Heart right ventricle (tissue), 16 donors: Measurements from ENCODE around the gene PAX5. TPM values are rescaled to one million over a fixed set of nuclear protein-coding genes. Genes with fewer than 3 reads are reported as not detected.

ENCODE experiments used
- ATAC-seq, 8 donors: fragments of 200-7000 bp; cut with Tn5 transposase; one replicate each; pipeline ENCODE4 v1.9.1; 2020; ENCODE audit warnings: mild to moderate bottlenecking in 8 of 8, moderate library complexity in 8 of 8, moderate number of reproducible peaks in 1 of 8
- DNase-seq, 2 donors: peaks; one replicate each; pipeline ENCODE4 v3.0.0-alpha.2; 2020
- H3K27ac ChIP-seq, 10 donors: fragments of 200-600 bp; sonication (generic) in 2 of 10; one replicate each; pipeline versions ENCODE4 v1.5.0 to v1.8.0; 2020 to 2022; ENCODE audit warnings: mild to moderate bottlenecking in 3 of 10
- H3K27me3 ChIP-seq, 7 donors: fragments of 200-600 bp; one replicate each; pipeline ENCODE4 v1.8.0; 2021 to 2022; ENCODE audit warnings: mild to moderate bottlenecking in 2 of 7
- H3K36me3 ChIP-seq, 9 donors: fragments of 200-600 bp; sonication (generic) in 1 of 9; one replicate each; pipeline versions ENCODE4 v1.5.0 to v1.8.0; 2020 to 2022; ENCODE audit warnings: mild to moderate bottlenecking in 2 of 9
- H3K4me1 ChIP-seq, 9 donors: fragments of 200-600 bp; sonication (generic) in 1 of 9; one replicate each; pipeline versions ENCODE4 v1.5.0 to v1.8.0; 2020 to 2022; ENCODE audit warnings: mild to moderate bottlenecking in 4 of 9
- H3K4me3 ChIP-seq, 10 donors: fragments of 200-600 bp; sonication (generic) in 2 of 10; one replicate each; pipeline versions ENCODE4 v1.5.0 to v1.8.0; 2020 to 2022; ENCODE audit warnings: mild to moderate bottlenecking in 7 of 10, moderate library complexity in 2 of 10
- H3K9me3 ChIP-seq, 11 donors: fragments of 200-600 bp in 10 of 11; sonication (generic) in 2 of 11; one replicate each; pipeline versions ENCODE4 v1.5.0 to v1.8.0; 2013 to 2022; ENCODE audit warnings: mild to moderate bottlenecking in 2 of 11, control low read depth in 1 of 11, moderate library complexity in 1 of 11
- CTCF ChIP-seq, 9 donors: fragments of 200-600 bp; sonication (generic) in 2 of 9; IDR thresholded peaks; one replicate each; pipeline versions ENCODE4 v1.5.0 to v1.8.0; 2021 to 2022; ENCODE audit warnings: antibody characterized with exemption in 9 of 9, mild to moderate bottlenecking in 5 of 9, moderate library complexity in 1 of 9
- WGBS, 2 donors: extraction: QIAGEN DNeasy Blood & Tissue Kit; methylation state at CpG; one replicate each; pipeline ENCODE4 v1.1.7; 2013; ENCODE audit warnings: inconsistent platforms in 1 of 2; 5-methylcytosine and 5-hydroxymethylcytosine counted together
- intact Hi-C, 10 donors: fragments of 100-400 bp; cut with DNase I; formaldehyde crosslinking; loops; one replicate each; pipeline versions ENCODE4 v1.11.1 to v1.14.2; 2022
- polyA plus RNA-seq, 2 donors: library from polyadenylated mRNA; stranded (reverse); fragments of 200-250 nt; gene quantifications; one replicate each; pipeline ENCODE4 v1.2.3, GENCODE V29; 2013
- total RNA-seq, 10 donors: library from RNA; stranded (reverse); fragmentation: NEBNext Ultra II Directional in 3 of 10; extraction: Animal tissue kit (Norgen Biotek cat#: 25700) in 3 of 10; gene quantifications; one replicate each; pipeline versions ENCODE4 v1.2.1 to v1.2.4, GENCODE V29; 2021 to 2023
- donor health status: Arrhythmogenic right ventricular cardiomyopathy.
- donor health status: ischemic (EF 13 %, LVEDD 7.1; RV severe dilation, severe dysfunction).
- donor health status: healthy with polysubstance abuse.
- donor health status: DM: no; HTN: yes; CAD: no.
- donor health status: DM: no; HTN: no; CAD: no.
- donor health status: ischemic (EF 25% LVEDD 6.9; RV normal size, moderate dysfunction).
- donor health status: ischemic (EF 25% LVEDD 5.7; RV mildly dilated, moderate dysfunction).
- donor health status: healthy.
- donor health status: DM: yes; HTN: yes; CAD: no.
- donor health status: Ischemic cardiomyopathy.
- donor health status: ischemic (EF 35%, LVEDD 5.7; RV mildly dilated, moderate dysfunction).
- donor health status: nonischemic (EF 11% LVEDD 7.7; RV severe dilation, severe dysfunction).
- donor health status: DM: yes; HTN: yes; CAD: no.
- donor health status: PGD.
- donor health status: ischemic (EF 29% LVEDD 5.4; RV normal size, mild dysfunction).
- donor health status: nonischemic (EF 23%, LVEDD 6.1; RV moderate dilation, normal function).

PAX5 gene
- total and polyA plus RNA-seq, 12 donors: under 0.01 to 0.09 TPM; not detected in 10

- 21 to 25% methylated on average over 15 of the region's 15 CpGs for WGBS, 2 donors
- DNase-seq: no peak
- no peak for TF ChIP-seq CTCF (IDR thresholded peaks at IDR 0.05)
- peaks cover 0 to 1% (median 0%) of the 10 kb centered on the region in 11 donors for H3K9me3 ChIP-seq
- peaks cover 7 to 99% (median 97%) of the 10 kb centered on the region in 7 donors for H3K27me3 ChIP-seq
- H3K4me3 ChIP-seq: no peak overlapping the region
- peaks cover 0 to 9% (median 6%) of the 10 kb centered on the region in 9 donors for H3K4me1 ChIP-seq
- intact Hi-C loops: loop anchor here in 1 of 10 donors (10.0 kb wide), 1 partner anchor 60 kb away; no protein-coding TSS in a partner anchor
- no peak for ATAC-seq
- no peaks in the 10 kb centered on the region for H3K36me3 ChIP-seq
- no peak overlapping the region for H3K27ac ChIP-seq
Observed at GRCh38 chr9:36985061-36985768, 48.9 kb downstream of the PAX5 start.

GRCh38 chr9:36980148-36980974, 53.7 kb downstream of the PAX5 start:
- no peak for ATAC-seq
- no peak overlapping the region for H3K4me3 ChIP-seq
- TF ChIP-seq CTCF (IDR thresholded peaks at IDR 0.05): no peak
- H3K27ac ChIP-seq: no peak overlapping the region
- WGBS, 2 donors: 34 to 41% methylated on average over 7 of the region's 7 CpGs
- no peaks in the 10 kb centered on the region for H3K36me3 ChIP-seq
- no peaks in the 10 kb centered on the region for H3K4me1 ChIP-seq
- peaks cover 0 to 97% (median 86%) of the 10 kb centered on the region in 7 donors for H3K27me3 ChIP-seq
- DNase-seq: no peak
- no peaks in the 10 kb centered on the region for H3K9me3 ChIP-seq
- intact Hi-C loops: loop anchor here in 1 of 10 donors (10.0 kb wide), 1 partner anchor 64 kb away; no protein-coding TSS in a partner anchor

GRCh38 chr9:36976371-36977030, 57.6 kb downstream of the PAX5 start:
- H3K27ac ChIP-seq: no peak overlapping the region
- no peaks in the 10 kb centered on the region for H3K9me3 ChIP-seq
- no peaks in the 10 kb centered on the region for H3K4me1 ChIP-seq
- intact Hi-C loops: no loop called here
- H3K4me3 ChIP-seq: no peak overlapping the region
- peaks cover 0 to 71% (median 59%) of the 10 kb centered on the region in 7 donors for H3K27me3 ChIP-seq
- no peak for TF ChIP-seq CTCF (IDR thresholded peaks at IDR 0.05)
- WGBS, 2 donors: 75 to 78% methylated on average over 10 of the region's 10 CpGs
- DNase-seq: no peak
- ATAC-seq: no peak
- no peaks in the 10 kb centered on the region for H3K36me3 ChIP-seq

- H3K4me1 ChIP-seq: no peaks in the 10 kb centered on the region
- no peaks in the 10 kb centered on the region for H3K36me3 ChIP-seq
- 53 to 61% methylated on average over 7 of the region's 7 CpGs for WGBS, 2 donors
- DNase-seq (no peak), ATAC-seq (no peak)
- H3K4me3 ChIP-seq: no peak overlapping the region
- no peak for TF ChIP-seq CTCF (IDR thresholded peaks at IDR 0.05)
- no peak overlapping the region for H3K27ac ChIP-seq
- intact Hi-C loops: no loop called here
- H3K27me3 ChIP-seq: peaks cover 0 to 55% (median 42%) of the 10 kb centered on the region in 7 donors
- H3K9me3 ChIP-seq: no peaks in the 10 kb centered on the region
Observed at GRCh38 chr9:36974731-36975130, 59.3 kb downstream of the PAX5 start.
